Fibroblast of skin of left biceps (primary cell): ENCODE results near the gene DND1.
A peak's percentile ranks its signal among the peaks of the same experiment; 100 is the strongest.
"Not testable (repeated sequence)": the region's sequence is repeated elsewhere in the genome, so short reads cannot be mapped to it uniquely, and the experiment has no call there.

Experiments
- DNase-seq, 2 experiments: peaks; one replicate each; pipeline ENCODE4 v3.0.0-alpha.2; 2013; ENCODE audit warnings: low read depth in 2 of 2

Gene DND1

GRCh38 chr5:140673187-140673976, at the start of gene DND1:
Gene DND1 (minus strand): TSS chr5:140673576. CDS start chr5:140673542, 34 bp downstream.
- no peak for DNase-seq

- not testable (repeated sequence) for DNase-seq
Observed at GRCh38 chr5:140721395-140721794, 48.0 kb upstream of the DND1 start.

GRCh38 chr5:140720738-140721137, 47.4 kb upstream of the DND1 start:
- not testable (repeated sequence) for DNase-seq

- DNase-seq: no peak
Observed at GRCh38 chr5:140718266-140718592, 44.9 kb upstream of the DND1 start.

- DNase-seq: not testable (repeated sequence)
Observed at GRCh38 chr5:140716238-140716637, 42.9 kb upstream of the DND1 start.

- no peak for DNase-seq
Observed at GRCh38 chr5:140713562-140714094, 40.3 kb upstream of the DND1 start.

GRCh38 chr5:140711794-140712193, 38.4 kb upstream of the DND1 start:
- DNase-seq: no peak

GRCh38 chr5:140710899-140711552, 37.6 kb upstream of the DND1 start:
- DNase-seq: peak; percentile 95

GRCh38 chr5:140708787-140709186, 35.4 kb upstream of the DND1 start:
- not testable (repeated sequence) for DNase-seq

- no peak for DNase-seq
Observed at GRCh38 chr5:140707812-140708211, 34.4 kb upstream of the DND1 start.

GRCh38 chr5:140700177-140701144, 27.1 kb upstream of the DND1 start, which contains the start of gene ZMAT2:
Gene ZMAT2 (plus strand): TSS chr5:140700447. CDS start chr5:140700461, 14 bp downstream.
- peak; percentile 93 for DNase-seq

GRCh38 chr5:140696891-140697492, 23.6 kb upstream of the DND1 start:
- no peak for DNase-seq

- no peak for DNase-seq
Observed at GRCh38 chr5:140694276-140694675, 20.9 kb upstream of the DND1 start.

GRCh38 chr5:140690941-140691924, 17.9 kb upstream of the DND1 start, which contains the start of the genes HARS1 and HARS2:
Gene HARS1 (minus strand): TSS chr5:140691370. CDS start chr5:140691304, 66 bp downstream.
Gene HARS2 (plus strand): TSS chr5:140691455. CDS start chr5:140691649, 194 bp downstream.
- DNase-seq: peak; percentile 71 to 75

GRCh38 chr5:140690376-140690932, 17.1 kb upstream of the DND1 start:
- no peak for DNase-seq

- DNase-seq: no peak
Observed at GRCh38 chr5:140678993-140679392, 5.6 kb upstream of the DND1 start.

GRCh38 chr5:140677947-140678346, 4.6 kb upstream of the DND1 start:
- no peak for DNase-seq

GRCh38 chr5:140674629-140675028, 1.3 kb upstream of the DND1 start:
- no peak for DNase-seq

- no peak for DNase-seq
Observed at GRCh38 chr5:140674211-140674610, 835 bp upstream of the DND1 start.
